ENCODE measurements around the gene MPP7. TPM values are rescaled to one million over a fixed set of nuclear protein-coding genes. Genes with fewer than 3 reads are reported as not detected.

Gene MPP7
- total and polyA plus RNA-seq, 2 of the 8 experiments (the other 6 are each of a cell fraction or from before 2014, with no cell fraction given): 1.9 to 9.3 TPM

GRCh38 chr10:28318626-28319025 lies 15.8 kb upstream of the MPP7 start:
- H3K79me1 ChIP-seq (ENCODE audit: low read depth, low read length): no peaks in the 10 kb centered on the region
- H2BK20ac ChIP-seq (ENCODE audit: low read length): no peak overlapping the region
- no peak for DNase-seq (ENCODE audit: low read depth in 1 of 2, low spot score in 2 of 2)
- H4K20me1 ChIP-seq (replicated peaks in 1 of 2; ENCODE audit: control insufficient read depth in 1 of 2, insufficient read depth in 2 of 2, low read length in 2 of 2): no peaks in the 10 kb centered on the region
- H2BK15ac ChIP-seq (ENCODE audit: low read length): no peak overlapping the region
- H3K79me2 ChIP-seq (ENCODE audit: control insufficient read depth in 1 of 2, insufficient read depth in 2 of 2, low read length in 2 of 2): no peaks in the 10 kb centered on the region
- no peak for FAIRE-seq
- H2BK12ac ChIP-seq (ENCODE audit: low read depth, low read length): no peak overlapping the region
- H3K36me3 ChIP-seq (ENCODE audit: control insufficient read depth in 2 of 4, insufficient read depth in 4 of 4, low read length in 3 of 4): no peaks in the 10 kb centered on the region
- H4K5ac ChIP-seq (ENCODE audit: insufficient read length, low read depth, low read length): no peak overlapping the region
- no peak overlapping the region for H2BK120ac ChIP-seq (replicated peaks; ENCODE audit: low read depth, low read length)
- H3K4me1 ChIP-seq (replicated peaks in 1 of 4; ENCODE audit: control insufficient read depth in 3 of 4, insufficient read depth in 4 of 4, low read length in 3 of 4): no peaks in the 10 kb centered on the region
- H2AFZ ChIP-seq (ENCODE audit: low read length): no peak overlapping the region
- H3K18ac ChIP-seq (ENCODE audit: extremely low read depth, low read length): no peak overlapping the region
- TF ChIP-seq POLR2A (IDR thresholded peaks at IDR 0.05; ENCODE audit: control extremely low read depth in 1 of 2, low read depth in 2 of 2, low read length in 2 of 2): no peak
- TF ChIP-seq, protein P1, sequence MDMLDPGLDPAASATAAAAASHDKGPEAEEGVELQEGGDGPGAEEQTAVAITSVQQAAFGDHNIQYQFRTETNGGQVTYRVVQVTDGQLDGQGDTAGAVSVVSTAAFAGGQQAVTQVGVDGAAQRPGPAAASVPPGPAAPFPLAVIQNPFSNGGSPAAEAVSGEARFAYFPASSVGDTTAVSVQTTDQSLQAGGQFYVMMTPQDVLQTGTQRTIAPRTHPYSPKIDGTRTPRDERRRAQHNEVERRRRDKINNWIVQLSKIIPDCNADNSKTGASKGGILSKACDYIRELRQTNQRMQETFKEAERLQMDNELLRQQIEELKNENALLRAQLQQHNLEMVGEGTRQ (IDR thresholded peaks at IDR 0.05; ENCODE audit: low read length): no peak
- no peak for TF ChIP-seq SP4 (IDR thresholded peaks at IDR 0.05; ENCODE audit: low read length)
- TF ChIP-seq ZNF274 (IDR thresholded peaks at IDR 0.05; ENCODE audit: borderline replicate concordance, extremely low read depth, low read length): no peak
- no peak for TF ChIP-seq NANOG (IDR thresholded peaks at IDR 0.05; ENCODE audit: insufficient read depth, low read depth, low read length, poor library complexity, severe bottlenecking)
- TF ChIP-seq YY1 (IDR thresholded peaks at IDR 0.05; ENCODE audit: low read depth, low read length): no peak
- no peak for TF ChIP-seq CBX5 (IDR thresholded peaks at IDR 0.05; ENCODE audit: low read depth, low read length)
- TF ChIP-seq TCF12 (IDR thresholded peaks at IDR 0.05; ENCODE audit: low read depth, low read length): no peak
- no peak for TF ChIP-seq POLR2AphosphoS5 (IDR thresholded peaks at IDR 0.05; ENCODE audit: low read depth, low read length)
- no peak for TF ChIP-seq SUZ12 (IDR thresholded peaks at IDR 0.05; ENCODE audit: low read length)
- TF ChIP-seq RNF2 (IDR thresholded peaks at IDR 0.05; ENCODE audit: borderline replicate concordance, low read depth, low read length, missing control alignments, poor library complexity, severe bottlenecking): no peak
- TF ChIP-seq SIRT6 (IDR thresholded peaks at IDR 0.05; ENCODE audit: low read length): no peak
- no peak overlapping the region for H3K4me3 ChIP-seq (ENCODE audit: extremely low read depth in 1 of 4, insufficient read depth in 2 of 4, low read depth in 3 of 4, low read length in 4 of 4)
- H3K56ac ChIP-seq (replicated peaks; ENCODE audit: insufficient read length, low read depth, low read length): no peak overlapping the region
- no peak overlapping the region for H3K9ac ChIP-seq (replicated peaks in 1 of 4; ENCODE audit: extremely low read depth in 1 of 4, low read depth in 3 of 4, low read length in 3 of 4)
- no peaks in the 10 kb centered on the region; a peak in 1 of 7 replicates for H3K27me3 ChIP-seq (replicated peaks in 1 of 4; ENCODE audit: control insufficient read depth in 3 of 4, extremely low read depth in 1 of 4, insufficient read depth in 3 of 4, low read length in 3 of 4)
- H3K4ac ChIP-seq (replicated peaks; ENCODE audit: insufficient read length, low read depth, low read length): no peak overlapping the region
- no peak overlapping the region for H4K8ac ChIP-seq (ENCODE audit: extremely low read depth, insufficient read depth, low read length)
- no peak overlapping the region for H2AK5ac ChIP-seq (ENCODE audit: low read depth, low read length)
- no peak overlapping the region for H3K4me2 ChIP-seq (ENCODE audit: insufficient read depth in 1 of 2, low read depth in 2 of 2, low read length in 2 of 2)
- H3K9me3 ChIP-seq (ENCODE audit: insufficient read depth in 2 of 2, low read depth in 1 of 2, low read length in 1 of 2): no peaks in the 10 kb centered on the region
- H3K23me2 ChIP-seq (ENCODE audit: low read depth, low read length): no peaks in the 10 kb centered on the region; the same call in 1 of the 2 replicates
- H2BK5ac ChIP-seq (ENCODE audit: low read depth, low read length): no peak overlapping the region
- H4K91ac ChIP-seq (replicated peaks; ENCODE audit: insufficient read length, low read length): no peak overlapping the region
- H3K14ac ChIP-seq (ENCODE audit: insufficient read length): no peak overlapping the region
- no peak overlapping the region for H3K27ac ChIP-seq (ENCODE audit: low read depth, low read length)
- ChIA-PET POLR2A (ENCODE audit: partially characterized antibody) (interaction anchor here (0.9 kb wide), 1 partner anchor 16 kb away, joined by 4 read pairs; the partner anchor contains the start of gene MPP7), CTCF (ENCODE audit: partially characterized antibody) (interaction anchor here (0.7 kb wide), 1 partner anchor 25 kb away, joined by 3 read pairs; no protein-coding TSS in a partner anchor)
- WGBS, 2 experiments (ENCODE audit: extremely low coverage in 1 of 2, insufficient coverage in 1 of 2, insufficient read length in 1 of 2, insufficient replicate concordance in 2 of 2, low coverage in 1 of 2, low lambda C conversion rate in 2 of 2, missing lambda C conversion rate in 1 of 2): 94% methylated on average over 1 of the region's 1 CpG; no CpG with 5 or more reads in 1 of the 2 experiments
- no peak overlapping the region for H3K23ac ChIP-seq (ENCODE audit: insufficient read length)

Data from H1 (cell line).